Fibroblast of lung (primary cell): ENCODE measurements around the gene SH3PXD2A.

ENCODE experiments used
- CTCF ChIP-seq, 2 donors: IDR thresholded peaks in 1 of 2; conservative IDR thresholded peaks in 1 of 2; 1 replicate in 1 of 2; 2 replicates in 1 of 2; pipeline ENCODE4 v1.5.1; 2011 to 2012; ENCODE audit warnings: low read length in 2 of 2, control low read depth in 1 of 2, inconsistent platforms in 1 of 2, low read depth in 1 of 2, mild to moderate bottlenecking in 1 of 2
- EZH2 ChIP-seq: IDR thresholded peaks from 2 replicates; pipeline ENCODE4 v1.5.1; 2012; ENCODE audit warnings: low read length, control low read depth, mild to moderate bottlenecking; ENCODE audit errors: missing control alignments

GRCh38 chr10:103708627-103709288 lies 146.6 kb downstream of the SH3PXD2A start:
- no peak for TF ChIP-seq CTCF (conservative IDR thresholded peaks at IDR 0.05 in 1 of 2, IDR thresholded peaks at IDR 0.05 in 1 of 2; ENCODE audit: low read depth in 1 of 2, low read length in 2 of 2)
- TF ChIP-seq EZH2 = no peak
